Loucy (cell line): ENCODE data around the gene MOV10L1.

Source experiments
- H2AFZ ChIP-seq: fragments of 200-600 bp; sonication (generic); 2 replicates; pipeline ENCODE4 v1.6.0; 2016; ENCODE audit warnings: antibody characterized with exemption, mild to moderate bottlenecking, low read length, moderate library complexity
- H3F3A ChIP-seq: fragments of 200-600 bp; 2 replicates; pipeline ENCODE4 v1.6.0; 2016; ENCODE audit warnings: antibody characterized with exemption, low read depth, mild to moderate bottlenecking
- H3K27me3 ChIP-seq: fragments of 200-600 bp; sonication (generic); 2 replicates; pipeline ENCODE4 v1.6.1; 2014; ENCODE audit warnings: low read length, mild to moderate bottlenecking; ENCODE audit not compliant: insufficient read depth, poor library complexity, severe bottlenecking
- H3K36me3 ChIP-seq: fragments of 200-600 bp; sonication (generic); 2 replicates; pipeline ENCODE4 v1.6.1; 2016; ENCODE audit warnings: low read length; ENCODE audit not compliant: insufficient read depth
- H3K4me1 ChIP-seq: fragments of 200-600 bp; sonication (generic); 2 replicates; pipeline ENCODE4 v1.5.1; 2014; ENCODE audit warnings: low read length, mild to moderate bottlenecking; ENCODE audit not compliant: insufficient read depth, poor library complexity, severe bottlenecking
- H3K4me2 ChIP-seq: fragments of 200-600 bp; sonication (generic); 2 replicates; pipeline ENCODE4 v1.6.0; 2014; ENCODE audit warnings: antibody characterized with exemption, low read length, low read depth, mild to moderate bottlenecking; ENCODE audit not compliant: poor library complexity, severe bottlenecking
- H3K4me3 ChIP-seq: fragments of 200-600 bp; sonication (generic); 2 replicates; pipeline ENCODE4 v1.5.1; 2014; ENCODE audit warnings: low read length, mild to moderate bottlenecking, mixed read lengths; ENCODE audit not compliant: poor library complexity, severe bottlenecking
- H3K79me2 ChIP-seq: fragments of 200-600 bp; sonication (generic); 2 replicates; pipeline ENCODE4 v1.6.1; 2014; ENCODE audit warnings: low read length; ENCODE audit not compliant: insufficient read depth
- H3K9ac ChIP-seq: fragments of 200-600 bp; sonication (generic); 2 replicates; pipeline ENCODE4 v1.6.0; 2014; ENCODE audit warnings: mild to moderate bottlenecking, low read depth, low read length, moderate library complexity; ENCODE audit not compliant: poor library complexity, severe bottlenecking
- H3K9me2 ChIP-seq: fragments of 200-600 bp; sonication (generic); replicated peaks from 2 replicates; pipeline ENCODE4 v1.6.1; 2016; ENCODE audit warnings: low read depth, low read length, mixed read lengths
- H3K9me3 ChIP-seq: fragments of 200-600 bp; sonication (generic); 2 replicates; pipeline ENCODE4 v1.6.1; 2014; ENCODE audit warnings: mild to moderate bottlenecking, antibody characterized with exemption, low read length, low read depth; ENCODE audit not compliant: insufficient read depth
- H4K20me1 ChIP-seq: fragments of 200-600 bp; sonication (generic); 2 replicates; pipeline ENCODE4 v1.6.0; 2014; ENCODE audit warnings: antibody characterized with exemption, low read length, mild to moderate bottlenecking; ENCODE audit not compliant: insufficient read depth, poor library complexity, severe bottlenecking
- EZH2phosphoT487 ChIP-seq: fragments of 200-600 bp; IDR thresholded peaks from 2 replicates; pipeline ENCODE4 v1.6.1; 2018; ENCODE audit warnings: antibody characterized with exemption, mild to moderate bottlenecking, moderate library complexity, borderline replicate concordance
- TF ChIP-seq, protein P1 (sequence below): fragments of 200-600 bp; sonication (generic); conservative IDR thresholded peaks from 2 replicates; pipeline ENCODE4 v1.5.1; 2014; ENCODE audit warnings: mild to moderate bottlenecking, antibody characterized with exemption, low read length

The MOV10L1 gene

DNA sequence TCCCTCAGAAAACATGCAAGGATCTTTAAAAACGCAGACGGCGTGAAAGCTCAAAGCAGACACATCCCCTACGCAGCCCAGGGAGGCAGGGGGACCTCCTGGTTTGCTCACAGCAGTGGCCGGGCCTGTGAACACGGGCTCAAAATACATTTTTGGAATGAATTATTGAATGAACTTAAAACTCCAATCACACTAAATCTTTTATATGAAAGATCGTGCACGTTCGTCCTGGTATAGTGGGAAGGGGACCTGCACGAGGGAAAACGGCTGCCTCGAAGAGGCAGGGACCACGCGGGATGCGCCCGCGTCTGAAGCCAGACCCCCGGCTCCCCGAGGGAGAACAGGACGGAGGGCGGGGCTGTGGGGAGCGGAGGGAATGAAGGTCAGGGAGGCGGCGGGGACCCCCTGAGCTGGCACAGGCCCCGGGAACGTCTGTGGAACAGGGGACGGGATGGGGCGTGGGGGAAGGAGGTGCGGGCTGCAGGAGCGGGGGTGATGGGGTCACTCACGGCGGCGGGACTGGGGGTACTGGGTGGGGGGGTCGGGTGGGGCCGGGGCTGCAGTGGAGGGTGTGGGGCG, 79.5 kb downstream of the MOV10L1 start:
- Histone ChIP-seq H3K4me3 (no peak overlapping the region), H3K4me2 (no peak overlapping the region)

DNA sequence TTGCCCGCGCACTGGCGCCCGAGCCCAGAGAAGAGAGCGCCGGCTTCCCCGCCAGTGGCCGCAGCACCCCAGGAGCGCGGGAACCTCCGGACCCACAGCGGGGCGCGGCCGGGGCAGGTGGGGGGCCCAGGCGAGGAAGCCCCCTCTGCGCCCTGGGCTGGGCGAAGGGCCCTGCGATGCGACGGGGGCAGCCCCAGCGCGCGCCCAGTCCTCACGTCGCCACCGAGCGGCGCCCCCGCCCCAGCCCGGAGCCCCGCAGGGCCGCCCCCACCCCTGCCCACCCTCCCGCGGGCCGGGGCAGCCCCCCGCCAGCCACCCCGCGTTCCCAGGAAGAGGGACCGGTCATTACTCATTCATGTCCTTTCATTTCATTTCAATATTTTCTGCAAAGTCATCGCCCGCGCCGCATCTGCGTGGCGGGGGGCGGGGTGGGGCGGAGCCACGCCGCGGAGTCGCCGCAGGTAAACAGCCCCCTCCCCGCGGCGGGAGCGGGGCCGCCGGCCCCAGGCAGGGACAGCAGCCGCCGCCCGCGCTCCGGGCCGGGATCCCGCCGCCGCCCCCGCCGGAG, 80.1 kb downstream of the MOV10L1 start:
- TF ChIP-seq, protein P1, sequence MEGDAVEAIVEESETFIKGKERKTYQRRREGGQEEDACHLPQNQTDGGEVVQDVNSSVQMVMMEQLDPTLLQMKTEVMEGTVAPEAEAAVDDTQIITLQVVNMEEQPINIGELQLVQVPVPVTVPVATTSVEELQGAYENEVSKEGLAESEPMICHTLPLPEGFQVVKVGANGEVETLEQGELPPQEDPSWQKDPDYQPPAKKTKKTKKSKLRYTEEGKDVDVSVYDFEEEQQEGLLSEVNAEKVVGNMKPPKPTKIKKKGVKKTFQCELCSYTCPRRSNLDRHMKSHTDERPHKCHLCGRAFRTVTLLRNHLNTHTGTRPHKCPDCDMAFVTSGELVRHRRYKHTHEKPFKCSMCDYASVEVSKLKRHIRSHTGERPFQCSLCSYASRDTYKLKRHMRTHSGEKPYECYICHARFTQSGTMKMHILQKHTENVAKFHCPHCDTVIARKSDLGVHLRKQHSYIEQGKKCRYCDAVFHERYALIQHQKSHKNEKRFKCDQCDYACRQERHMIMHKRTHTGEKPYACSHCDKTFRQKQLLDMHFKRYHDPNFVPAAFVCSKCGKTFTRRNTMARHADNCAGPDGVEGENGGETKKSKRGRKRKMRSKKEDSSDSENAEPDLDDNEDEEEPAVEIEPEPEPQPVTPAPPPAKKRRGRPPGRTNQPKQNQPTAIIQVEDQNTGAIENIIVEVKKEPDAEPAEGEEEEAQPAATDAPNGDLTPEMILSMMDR: no peak
- TF ChIP-seq EZH2phosphoT487: no peak
- Histone ChIP-seq H3K79me2 (no peaks in the 10 kb centered on the region), H3F3A (no peaks in the 10 kb centered on the region), H3K27me3 (no peaks in the 10 kb centered on the region), H3K4me3 (no peak overlapping the region), H4K20me1 (no peaks in the 10 kb centered on the region), H2AFZ (no peak overlapping the region), H3K4me1 (no peaks in the 10 kb centered on the region), H3K9ac (no peak overlapping the region), H3K9me3 (no peaks in the 10 kb centered on the region), H3K4me2 (no peak overlapping the region), H3K36me3 (no peaks in the 10 kb centered on the region), H3K9me2 (no peaks in the 10 kb centered on the region)

More for the DNA sequence above, 79.5 kb downstream of the MOV10L1 start:
- Histone ChIP-seq H3K36me3 (no peaks in the 10 kb centered on the region), H3K9ac (no peak overlapping the region), H3F3A (no peaks in the 10 kb centered on the region), H3K79me2 (no peaks in the 10 kb centered on the region), H4K20me1 (no peaks in the 10 kb centered on the region), H3K27me3 (no peaks in the 10 kb centered on the region), H2AFZ (no peak overlapping the region), H3K4me1 (no peaks in the 10 kb centered on the region), H3K9me2 (no peaks in the 10 kb centered on the region), H3K9me3 (no peaks in the 10 kb centered on the region)
- TF ChIP-seq EZH2phosphoT487: no peak
- TF ChIP-seq, protein P1: no peak

DNA sequence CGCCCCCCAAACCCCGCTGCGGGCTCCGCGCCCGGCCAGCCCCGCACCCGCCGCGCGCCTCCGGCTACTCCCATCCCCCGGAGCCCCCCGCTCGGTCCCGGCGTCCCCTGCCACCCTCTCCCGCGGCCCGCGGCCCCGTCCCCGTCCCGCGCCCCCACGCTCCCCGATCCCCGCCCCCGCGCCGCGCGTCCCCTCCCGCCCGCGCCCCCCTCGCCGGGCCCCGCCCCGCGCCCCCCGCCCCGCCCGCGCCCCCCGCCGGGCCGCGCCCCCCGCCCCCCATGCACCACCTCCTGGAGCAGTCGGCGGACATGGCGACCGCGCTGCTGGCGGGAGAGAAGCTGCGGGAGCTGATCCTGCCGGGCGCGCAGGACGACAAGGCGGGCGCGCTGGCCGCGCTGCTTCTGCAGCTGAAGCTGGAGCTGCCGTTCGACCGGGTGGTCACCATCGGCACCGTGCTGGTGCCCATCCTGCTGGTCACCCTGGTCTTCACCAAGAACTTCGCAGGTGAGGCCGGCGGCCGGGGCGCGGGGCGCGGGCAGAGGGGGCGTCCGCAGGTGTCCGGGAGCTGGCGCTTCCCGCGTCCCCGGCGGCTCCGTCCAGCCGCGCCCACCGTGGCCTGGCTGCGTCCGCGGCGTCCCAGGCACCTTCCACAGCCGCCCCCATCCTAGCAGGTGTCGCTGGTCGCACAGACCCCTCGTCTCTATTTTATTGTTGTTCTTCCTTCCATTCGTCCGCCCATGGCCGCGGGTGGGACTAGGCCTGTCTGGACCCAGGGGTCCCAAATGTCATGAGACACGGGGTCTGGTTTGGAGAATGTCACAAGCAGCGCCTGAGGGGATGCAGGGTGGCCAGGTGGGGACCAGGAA, 80.9 kb downstream of the MOV10L1 start, which contains the start of gene PANX2:
Gene PANX2, plus strand, starts transcription at position 279 of the 866 bp plus-strand sequence. Its CDS starts 0 bp downstream, at position 279.
- Histone ChIP-seq H3F3A (no peaks in the 10 kb centered on the region), H3K4me2 (no peak within 1 kb of the TSS), H3K9me2 (no peaks in the 10 kb centered on the region), H3K4me1 (no peaks in the 10 kb centered on the region), H3K27me3 (no peaks in the 10 kb centered on the region), H3K4me3 (no peak within 1 kb of the TSS), H2AFZ (no peak within 1 kb of the TSS), H4K20me1 (no peaks in the 10 kb centered on the region), H3K79me2 (no peaks in the 10 kb centered on the region), H3K9ac (no peak within 1 kb of the TSS), H3K9me3 (no peaks in the 10 kb centered on the region), H3K36me3 (no peaks in the 10 kb centered on the region)
- TF ChIP-seq, protein P1: no peak
- TF ChIP-seq EZH2phosphoT487: no peak
